AG04449 (cell line): ENCODE results near the gene C16orf95.

Experiments
- CTCF ChIA-PET: fragments of 350-600 bp; formaldehyde crosslinking; extraction: SDS; loops from one replicate; lab custom pipeline; 2021; ENCODE audit warnings: antibody characterized with exemption; lab: Yijun Ruan, JAX
- POLR2A ChIA-PET: fragments of 400-600, 350-600 bp; formaldehyde crosslinking; extraction: SDS; loops from one replicate; lab custom pipeline; 2020; ENCODE audit warnings: antibody characterized with exemption, inconsistent platforms; lab: Yijun Ruan, JAX
- DNase-seq: peaks from one replicate; pipeline ENCODE4 v3.0.0-alpha.2; 2010; ENCODE audit warnings: low read depth, low spot score
- H3K4me3 ChIP-seq: 2 replicates; pipeline ENCODE4 v1.5.1; 2011; ENCODE audit warnings: low read depth, mild to moderate bottlenecking, control low read depth, low read length
- CTCF ChIP-seq: IDR thresholded peaks from one replicate; pipeline ENCODE4 v1.5.1; 2011; ENCODE audit warnings: mild to moderate bottlenecking, moderate library complexity, low read length, control low read depth, inconsistent platforms; ENCODE audit not compliant: insufficient read depth; ENCODE audit errors: missing control alignments

C16orf95 gene

GRCh38 chr16:87338155-87338765 lies 21.1 kb upstream of the C16orf95 start:
- POLR2A ChIA-PET: no interaction called here
- H3K4me3 ChIP-seq: no peak overlapping the region
- DNase-seq: no peak
- CTCF ChIA-PET: no interaction called here
- TF ChIP-seq CTCF: no peak

GRCh38 chr16:87337262-87337771 lies 20.1 kb upstream of the C16orf95 start:
- DNase-seq: no peak
- no peak for TF ChIP-seq CTCF
- POLR2A ChIA-PET: no interaction called here
- CTCF ChIA-PET: interaction anchor here (6.1 kb wide), 1 partner anchor 13 kb away, joined by 29 read pairs; no protein-coding TSS in a partner anchor
- H3K4me3 ChIP-seq: no peak overlapping the region

GRCh38 chr16:87336434-87337240 lies 19.4 kb upstream of the C16orf95 start:
- ChIA-PET POLR2A (no interaction called here), CTCF (interaction anchor here (6.1 kb wide), 1 partner anchor 12 kb away, joined by 29 read pairs; no protein-coding TSS in a partner anchor)
- no peak for DNase-seq
- H3K4me3 ChIP-seq: no peak overlapping the region
- TF ChIP-seq CTCF: no peak

- no peak for TF ChIP-seq CTCF
- POLR2A ChIA-PET: no interaction called here
- no peak overlapping the region for H3K4me3 ChIP-seq
- CTCF ChIA-PET: interaction anchor here (6.1 kb wide), 1 partner anchor 11 kb away, joined by 29 read pairs; no protein-coding TSS in a partner anchor
- no peak for DNase-seq
These were observed 18.6 kb upstream of the C16orf95 start for GRCh38 chr16:87335625-87336433.

GRCh38 chr16:87334651-87335624 lies 17.7 kb upstream of the C16orf95 start:
- TF ChIP-seq CTCF: no peak
- CTCF ChIA-PET: interaction anchor here (1.2 to 6.1 kb wide), 2 partner anchors 11 to 13 kb away, joined by 3 to 29 read pairs; no protein-coding TSS in a partner anchor
- POLR2A ChIA-PET: no interaction called here

More at GRCh38 chr16:87334651-87335624, 17.7 kb upstream of the C16orf95 start:
- no peak overlapping the region for H3K4me3 ChIP-seq
- DNase-seq: no peak
